Iris pigment epithelial cell (primary cell): ENCODE measurements around the gene KERA.

Experiments used
- DNase-seq: peaks from one replicate; pipeline ENCODE4 v3.0.0-alpha.2; 2011; ENCODE audit warnings: low read depth

KERA gene

GRCh38 chr12:91009319-91009950 is 48.4 kb downstream of the KERA start:
- DNase-seq = peak; percentile 34

- DNase-seq = no peak
Measured at GRCh38 chr12:91007531-91008290, 50.1 kb downstream of the KERA start.

- no peak for DNase-seq
Measured at GRCh38 chr12:91004872-91005271, 53.0 kb downstream of the KERA start, which contains the start of gene EPYC. Gene EPYC, minus strand, starts transcription at chr12:91004972. Its CDS starts 2,407 bp downstream, at chr12:91002565.

GRCh38 chr12:91003737-91004136 is 54.1 kb downstream of the KERA start:
- no peak for DNase-seq

GRCh38 chr12:91001306-91001705 is 56.5 kb downstream of the KERA start:
- no peak for DNase-seq
